Inflammatory macrophage treated with lipopolysaccharide for 1 hour (primary cell): ENCODE data around the gene ABHD12.

ENCODE experiments used
- DNase-seq, 2 donors: peaks; one replicate each; pipeline ENCODE4 v3.0.0-alpha.2; 2020 to 2022

Gene ABHD12

DNA sequence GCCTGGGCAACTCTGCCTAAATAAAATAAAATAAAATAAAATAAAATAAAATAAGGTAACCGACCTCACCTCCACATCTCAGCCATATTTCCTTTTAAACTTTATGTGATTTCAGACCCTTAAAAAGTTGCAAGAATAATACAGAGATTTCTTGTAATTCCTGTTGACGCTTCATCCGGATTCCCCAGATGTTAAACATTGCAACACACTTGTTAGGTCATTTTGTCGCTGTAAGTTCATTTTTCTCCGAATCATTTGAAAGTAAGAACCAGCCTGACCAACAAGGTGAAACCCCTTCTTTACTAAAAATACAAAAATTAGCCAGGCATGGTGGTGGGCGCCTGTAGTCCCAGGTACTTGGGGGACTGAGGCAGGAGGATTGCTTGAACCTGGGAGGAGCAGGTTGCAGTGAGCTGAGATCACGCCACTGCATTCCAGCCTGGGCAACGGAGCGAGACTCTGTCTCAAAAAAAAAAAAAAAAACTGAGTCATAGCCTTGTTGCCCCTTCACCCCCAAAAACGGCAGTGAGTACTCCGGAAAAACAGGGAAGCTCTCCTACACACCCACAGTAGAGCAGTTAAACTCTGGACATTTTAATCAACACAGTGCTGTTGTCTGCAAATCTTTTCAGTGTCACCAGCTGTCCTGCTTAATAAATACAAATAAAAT, 136.9 kb downstream of the ABHD12 start:
- DNase-seq = peak; percentile 63 to 81

DNA sequence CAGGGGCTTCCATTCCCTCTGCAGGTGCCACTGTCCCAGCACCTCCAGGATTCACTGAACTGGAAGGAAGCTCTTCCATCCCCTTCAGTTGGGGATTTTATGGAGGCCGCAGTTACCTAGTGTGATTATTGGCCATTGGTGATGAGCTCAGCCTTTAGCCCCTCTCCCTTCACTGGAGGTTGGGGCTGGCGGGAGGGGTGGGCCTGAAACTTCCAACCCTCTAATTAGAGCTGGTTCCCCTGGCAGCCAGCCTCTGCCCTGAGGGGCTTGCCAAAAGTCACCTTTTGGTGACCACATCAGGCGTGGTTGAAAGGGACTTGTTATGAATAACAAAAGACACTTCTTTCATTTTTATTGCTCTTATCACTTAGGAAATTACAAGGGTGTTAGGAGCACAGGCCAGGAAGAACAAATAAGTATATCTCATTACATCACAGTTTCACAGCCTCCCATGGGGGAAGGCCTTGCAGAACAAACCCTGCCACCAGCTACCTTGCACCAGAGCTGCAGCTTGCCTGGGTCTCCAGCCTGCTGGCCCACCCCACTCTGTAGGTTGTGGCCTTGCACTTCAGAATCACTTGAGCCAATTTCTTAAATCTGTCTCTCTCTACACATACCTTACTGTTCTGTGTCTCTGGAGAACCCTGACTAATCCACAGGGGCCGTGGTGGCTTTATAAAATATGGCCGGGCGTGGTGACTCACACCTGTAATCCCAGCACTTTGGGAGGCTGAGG, 137.8 kb downstream of the ABHD12 start:
- no peak for DNase-seq

DNA sequence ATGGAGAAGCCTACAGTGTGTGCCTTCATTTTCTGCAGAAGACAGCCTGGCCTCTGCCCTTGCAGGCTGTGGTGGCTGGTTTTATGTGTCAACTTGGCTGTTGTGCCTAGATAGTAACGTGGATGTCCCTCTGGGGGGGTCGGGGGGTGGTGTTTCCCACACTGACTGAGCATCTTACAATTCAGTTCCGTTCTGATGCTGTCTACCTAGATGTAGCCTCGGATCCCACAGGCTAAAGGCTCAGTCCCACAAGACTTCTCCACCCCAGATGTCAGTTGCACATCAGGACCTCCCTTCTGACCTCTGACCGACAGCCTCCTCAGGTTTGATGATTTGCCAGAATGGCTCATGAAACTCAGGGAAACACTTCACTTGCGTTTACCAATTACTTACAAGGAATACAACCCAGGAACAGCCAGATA, 138.4 kb downstream of the ABHD12 start:
- DNase-seq = no peak

DNA sequence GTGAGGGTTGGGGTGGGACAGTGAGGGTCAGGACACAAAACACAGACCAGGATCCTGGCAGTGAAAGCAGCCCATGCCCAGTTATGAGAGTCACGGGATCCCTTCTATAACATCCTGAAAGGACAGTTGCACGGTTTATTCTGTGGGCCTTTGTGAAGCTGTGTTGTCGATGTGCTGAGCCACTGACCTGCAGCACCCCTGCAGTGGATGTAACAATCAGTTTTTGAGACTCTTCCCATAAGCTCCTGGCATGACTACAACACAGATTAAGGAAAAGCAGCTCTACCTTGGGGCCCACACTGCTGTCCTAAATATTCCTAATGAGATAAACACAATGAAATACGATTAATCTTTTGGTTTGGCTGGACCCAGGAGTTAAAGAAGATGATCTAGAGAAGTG, 139.1 kb downstream of the ABHD12 start:
- DNase-seq = no peak

DNA sequence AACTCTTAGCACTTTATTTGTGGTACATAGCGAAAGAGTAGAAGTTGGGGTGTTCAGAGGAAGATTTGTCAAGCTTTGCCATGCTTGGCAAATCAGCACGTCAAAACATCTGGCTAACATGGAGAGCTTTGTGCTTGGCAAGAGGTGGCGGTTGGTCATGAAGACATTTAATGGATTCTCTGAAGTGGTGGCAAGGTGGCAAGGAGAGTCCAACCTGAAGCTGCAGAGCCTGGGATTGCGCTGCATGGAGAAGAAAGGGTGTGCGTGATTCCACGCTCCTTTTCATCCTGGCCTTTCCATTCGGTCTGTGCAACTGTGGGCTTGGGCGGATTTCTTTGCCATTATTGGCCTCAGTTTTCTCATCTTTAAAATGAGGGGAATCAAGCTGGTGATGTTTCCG, 139.6 kb downstream of the ABHD12 start:
- no peak for DNase-seq

DNA sequence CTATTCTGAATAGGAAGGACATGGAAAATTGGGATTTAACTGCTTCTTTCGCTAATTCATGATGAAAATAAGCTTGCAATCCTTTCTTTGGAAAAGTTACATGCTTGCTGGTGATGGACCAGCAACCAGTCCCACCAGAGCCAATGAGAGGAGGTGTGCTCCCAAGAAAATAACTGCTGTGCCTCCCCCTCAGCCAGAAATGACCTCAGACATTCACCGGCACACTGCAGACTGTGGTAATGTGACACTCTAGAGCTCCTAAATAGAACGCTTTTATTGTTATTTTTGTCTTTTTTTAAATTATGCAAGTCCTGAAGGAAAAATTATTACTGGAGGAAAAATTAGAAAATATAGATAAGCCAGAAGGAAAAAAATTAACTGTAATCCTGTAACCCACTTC, 140.1 kb downstream of the ABHD12 start:
- no peak for DNase-seq
